HG03066 (cell line): ENCODE results near the gene KRTAP10-11.
"Not testable (repeated sequence)": the region's sequence is repeated elsewhere in the genome, so short reads cannot be mapped to it uniquely, and the experiment has no call there.

Experiments
- ATAC-seq: cut with Tn5 transposase; IDR thresholded peaks from one replicate; pipeline ENCODE4 v1.9.1; 2021; ENCODE audit warnings: low read depth; ENCODE audit not compliant: unreplicated experiment

Gene KRTAP10-11

DNA sequence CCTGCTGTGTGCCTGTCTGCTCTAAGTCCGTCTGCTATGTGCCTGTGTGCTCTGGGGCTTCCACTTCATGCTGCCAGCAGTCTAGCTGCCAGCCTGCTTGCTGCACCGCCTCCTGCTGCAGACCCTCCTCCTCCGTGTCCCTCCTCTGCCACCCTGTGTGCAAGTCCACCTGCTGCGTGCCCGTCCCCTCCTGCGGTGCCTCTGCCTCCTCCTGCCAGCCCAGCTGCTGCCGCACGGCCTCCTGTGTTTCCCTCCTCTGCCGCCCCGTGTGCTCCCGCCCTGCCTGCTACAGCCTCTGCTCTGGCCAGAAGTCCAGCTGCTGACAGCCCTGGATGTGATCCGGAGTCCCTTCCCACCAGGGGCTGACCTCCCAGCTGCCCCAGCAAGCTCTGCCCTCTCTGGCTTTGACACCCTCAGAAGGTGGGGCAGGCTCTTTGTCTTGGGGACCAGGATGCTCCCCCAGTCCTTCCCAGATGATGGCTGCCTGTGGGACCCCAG is 8.3 kb upstream of the KRTAP10-11 start:
- ATAC-seq = not testable (repeated sequence)

DNA sequence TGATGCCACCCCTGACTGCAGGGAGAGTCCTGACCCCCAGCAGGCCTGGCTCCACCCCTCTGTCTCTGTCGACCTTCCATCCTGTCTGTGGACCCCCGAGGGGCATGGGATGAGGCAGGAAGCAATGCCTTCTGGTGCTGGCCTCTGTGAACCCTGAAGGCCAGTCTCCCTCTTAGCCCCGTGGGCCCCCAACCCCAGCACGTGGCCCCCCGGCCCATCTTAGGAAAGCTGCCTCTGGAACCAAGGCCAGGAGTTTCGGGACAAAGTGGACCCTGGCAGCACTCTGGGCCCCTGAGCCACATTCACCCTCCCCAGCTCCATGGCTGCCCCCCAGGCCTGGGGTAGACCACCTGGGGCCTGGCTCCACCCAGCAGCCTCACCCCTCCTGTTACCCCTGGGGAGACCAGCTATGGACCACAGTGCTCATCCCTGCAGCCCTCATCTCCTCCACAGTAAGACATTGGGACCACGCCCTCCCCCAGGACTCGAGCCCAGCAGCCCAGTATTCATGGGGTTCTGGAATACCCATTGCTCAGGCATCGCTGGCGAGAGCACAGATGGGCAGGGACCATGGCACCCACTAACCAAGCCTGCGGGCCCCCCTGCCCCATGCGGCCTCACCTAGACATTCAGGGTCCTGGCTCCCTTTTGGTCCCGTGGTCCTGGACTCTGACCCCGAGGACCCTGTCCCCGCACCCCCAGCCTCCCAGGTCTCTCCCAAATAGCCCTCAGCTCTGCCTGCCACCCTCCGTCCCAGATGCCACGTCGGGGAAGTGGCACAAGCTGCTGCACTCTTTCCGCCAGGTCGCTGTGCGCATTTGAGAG is 7.5 kb upstream of the KRTAP10-11 start:
- not testable (repeated sequence) for ATAC-seq

DNA sequence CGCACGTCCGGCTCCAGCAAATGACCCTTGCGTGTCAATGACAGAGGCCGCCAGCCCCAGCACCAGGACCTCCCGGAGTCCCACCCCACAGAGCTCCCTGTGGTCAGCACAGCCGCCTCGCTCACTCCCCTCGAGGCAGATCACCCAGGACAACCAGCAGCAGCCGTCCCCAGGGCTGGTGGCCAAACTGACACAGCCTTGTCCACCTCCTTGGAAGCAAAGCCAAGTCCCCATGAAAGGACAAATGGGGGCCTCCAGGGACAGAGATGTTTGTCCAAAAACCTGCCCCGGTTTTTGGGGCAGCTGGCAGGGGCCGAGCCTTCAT is 6.9 kb upstream of the KRTAP10-11 start:
- ATAC-seq = no peak

GRCh38 chr21:44640761-44641160 is 5.5 kb upstream of the KRTAP10-11 start:
- ATAC-seq = no peak

DNA sequence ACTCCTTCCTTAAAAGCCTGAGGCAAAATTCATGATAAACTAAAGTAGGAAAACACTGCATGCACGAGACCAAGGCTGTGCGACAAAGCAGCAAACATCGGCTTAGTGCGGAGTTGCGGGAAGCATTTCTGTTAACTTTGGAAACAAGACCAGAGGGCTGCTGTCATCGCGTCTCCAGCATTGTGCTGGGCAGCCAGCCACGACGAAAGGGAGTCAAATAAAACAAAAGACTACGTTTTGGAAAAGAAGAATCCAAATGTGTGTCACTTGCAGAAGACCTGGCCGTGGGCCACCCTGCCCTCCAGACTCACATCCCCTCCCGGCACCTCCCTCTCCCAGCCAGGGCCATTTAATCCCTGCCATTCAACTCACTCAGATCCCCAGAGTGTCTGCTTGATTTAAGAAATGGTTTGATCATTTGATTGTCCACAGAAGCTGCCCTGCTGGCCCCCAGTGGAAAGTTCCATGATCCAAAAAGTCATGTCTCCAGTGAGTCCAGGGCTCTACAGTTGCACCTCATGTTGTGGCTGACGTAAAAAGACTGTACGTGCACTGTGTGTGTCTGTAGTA is 2.4 kb upstream of the KRTAP10-11 start:
- ATAC-seq = no peak

GRCh38 chr21:44644878-44645277 is 1.3 kb upstream of the KRTAP10-11 start:
- no peak for ATAC-seq

GRCh38 chr21:44647222-44647552 is 973 bp downstream of the KRTAP10-11 start:
- no peak for ATAC-seq

- no peak for ATAC-seq
Observed at GRCh38 chr21:44648557-44649311, 2.5 kb downstream of the KRTAP10-11 start.

GRCh38 chr21:44649521-44650100 is 3.4 kb downstream of the KRTAP10-11 start:
- no peak for ATAC-seq

DNA sequence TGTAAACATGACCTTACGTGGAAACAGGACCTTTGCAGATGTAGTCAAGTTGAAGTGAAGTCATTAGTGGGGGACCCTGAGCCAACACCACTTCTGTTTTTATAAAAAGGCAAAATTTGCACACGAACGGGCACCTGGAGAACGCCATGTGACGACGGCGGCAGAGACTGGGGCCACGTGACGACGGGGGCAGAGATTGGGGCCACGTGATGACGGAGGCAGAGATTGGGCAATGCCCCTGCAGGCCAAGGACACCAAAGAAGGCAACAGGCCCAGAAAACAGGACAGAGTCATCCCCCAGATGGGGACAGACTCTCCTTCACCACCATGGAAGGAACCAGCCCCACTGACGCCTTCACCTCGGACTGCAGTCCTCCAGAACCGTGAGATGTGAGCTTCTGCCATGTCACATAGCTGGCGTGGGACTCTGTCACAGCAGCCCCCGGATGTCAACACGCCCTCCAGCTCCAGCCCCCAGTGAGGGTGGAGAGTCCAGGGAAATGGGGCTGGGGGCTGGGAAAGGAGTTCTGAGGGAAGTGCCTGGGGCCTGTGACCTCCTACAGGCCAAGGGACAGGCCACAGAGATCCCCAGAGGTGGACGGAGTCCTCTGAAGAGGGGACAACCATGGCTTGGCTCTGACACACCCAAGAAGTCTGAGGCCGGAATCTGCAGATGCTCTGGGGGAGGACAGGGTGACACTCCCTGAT is 4.2 kb downstream of the KRTAP10-11 start:
- ATAC-seq = no peak

DNA sequence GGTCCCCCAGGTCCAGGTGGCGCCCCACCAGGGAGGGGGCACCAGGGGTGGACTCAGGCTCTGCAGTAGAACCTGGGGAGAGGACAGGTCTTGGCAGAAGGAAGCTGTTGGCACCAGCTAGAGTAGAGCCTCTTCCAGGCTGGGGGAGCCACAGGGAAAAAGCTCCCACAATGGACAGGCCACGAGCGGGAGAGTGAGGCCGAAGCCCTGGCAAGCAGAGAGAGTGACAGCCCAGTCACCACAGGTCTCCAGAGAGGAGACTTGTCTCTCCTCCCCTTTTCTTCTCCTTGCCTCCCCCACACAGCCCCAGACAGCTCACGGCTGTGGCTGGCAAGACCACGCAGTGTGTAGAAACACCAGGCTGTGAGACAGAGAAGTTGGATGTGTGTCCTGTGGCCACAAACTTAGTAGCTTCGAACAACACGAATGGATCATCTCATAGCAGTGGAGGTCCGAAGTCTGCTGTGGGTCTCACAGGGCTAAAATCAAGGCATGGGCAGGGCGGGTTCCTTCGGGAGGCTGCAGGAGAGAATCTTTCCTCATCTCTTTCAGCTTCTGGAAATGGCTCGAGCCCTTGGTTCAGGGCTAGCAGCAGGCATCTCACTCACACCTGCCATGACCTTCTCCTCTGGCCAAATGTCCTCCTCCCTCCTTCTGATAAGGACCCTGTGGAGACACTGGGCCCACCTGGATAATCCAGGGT is 4.9 kb downstream of the KRTAP10-11 start:
- no peak for ATAC-seq

DNA sequence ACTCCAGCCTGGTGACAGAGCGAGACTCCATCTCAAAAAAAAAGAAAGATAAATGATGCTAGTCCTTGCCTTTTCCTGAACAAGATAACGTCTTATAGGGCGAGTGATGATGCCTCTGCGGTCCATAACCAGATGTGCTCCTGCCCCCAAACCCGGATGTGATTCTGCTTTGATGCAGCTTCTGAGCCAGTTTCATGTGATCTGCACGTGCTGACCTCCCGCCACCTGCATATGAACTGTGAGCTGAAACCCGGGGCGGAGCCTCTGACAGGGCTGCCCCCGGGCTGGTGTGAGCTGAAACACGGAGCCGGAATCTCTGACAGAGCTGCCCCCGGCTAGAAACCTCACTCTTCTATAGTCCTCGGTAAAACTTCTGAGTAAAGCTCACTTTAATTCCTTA is 6.9 kb downstream of the KRTAP10-11 start:
- no peak for ATAC-seq

DNA sequence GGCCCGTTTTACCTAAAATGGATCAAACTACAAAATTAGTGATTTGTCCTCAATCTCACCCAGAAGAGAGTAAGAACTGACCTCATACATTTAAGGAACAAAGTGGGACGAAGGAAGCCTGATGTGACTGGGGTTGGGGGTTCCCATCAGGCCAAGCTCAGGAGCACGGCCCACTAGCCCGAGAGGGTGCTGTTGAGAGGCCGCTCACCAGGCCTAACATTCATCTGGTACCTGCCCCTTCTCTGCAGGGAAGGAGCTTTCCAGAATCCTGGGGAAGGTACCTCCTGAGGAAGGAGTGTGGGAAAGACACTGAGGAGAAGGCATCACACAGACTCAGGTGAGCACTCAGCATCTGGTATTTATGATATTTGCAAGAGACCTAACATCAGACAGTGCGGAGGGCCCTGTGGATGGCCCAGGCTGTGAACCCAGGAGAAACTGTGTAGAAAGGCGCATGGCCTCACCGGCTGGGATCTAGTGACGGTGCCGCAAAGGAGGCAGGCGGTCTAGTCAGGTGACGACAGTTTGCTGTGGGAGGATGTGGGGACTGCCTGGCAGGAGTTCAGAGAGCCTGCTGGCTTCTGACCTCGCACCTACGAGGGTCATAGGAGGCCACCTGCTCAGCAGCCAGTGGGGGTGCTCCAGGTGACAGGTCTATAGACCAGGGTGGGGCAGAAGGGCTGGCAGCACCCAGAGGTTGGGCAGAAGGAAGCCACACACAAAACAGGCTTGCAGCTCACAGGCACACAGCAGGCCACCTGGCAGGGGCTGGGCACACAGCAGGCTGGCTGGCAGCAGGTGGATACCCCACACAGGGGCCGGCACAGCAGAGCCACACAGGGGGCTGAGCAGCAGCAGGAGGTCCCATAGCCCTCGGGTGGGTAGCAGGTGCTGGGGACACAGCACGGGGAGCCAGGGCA is 7.7 kb downstream of the KRTAP10-11 start:
- ATAC-seq = no peak

DNA sequence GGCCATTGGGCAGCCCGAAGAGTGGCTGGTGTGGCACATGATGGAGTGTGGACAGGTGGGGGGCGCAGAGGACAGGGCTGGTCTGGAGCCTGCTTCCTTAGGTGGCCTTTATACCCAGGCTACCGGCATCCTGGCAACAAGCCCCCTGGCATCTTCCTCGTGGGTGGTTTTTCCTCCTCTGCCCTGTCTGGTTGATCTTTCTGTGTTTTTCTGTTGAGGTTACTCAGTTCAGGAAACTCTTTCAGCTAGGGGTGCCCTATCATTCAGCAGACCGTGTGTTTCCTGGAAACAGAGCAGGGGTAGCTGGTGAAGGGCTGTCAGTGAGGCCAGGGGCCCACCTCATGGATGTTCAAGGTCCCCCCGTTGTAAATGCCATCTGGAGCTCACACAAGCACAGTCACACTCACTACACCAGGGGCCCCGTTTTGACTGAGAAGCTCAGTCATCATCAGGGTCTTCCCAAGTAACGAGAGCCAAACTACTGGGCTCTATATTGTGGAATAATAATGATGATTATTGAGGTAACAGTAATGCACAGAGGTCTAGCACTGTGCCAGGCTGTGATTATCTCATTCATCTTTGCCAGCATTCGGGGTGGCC is 8.5 kb downstream of the KRTAP10-11 start, which contains the start of gene KRTAP12-4:
Gene KRTAP12-4 (minus strand): TSS at position 84 of the 600 bp plus-strand sequence. CDS start 45 bp downstream, at position 39.
- ATAC-seq = no peak

- no peak for ATAC-seq
Observed at GRCh38 chr21:44656868-44657267, 10.7 kb downstream of the KRTAP10-11 start.

DNA sequence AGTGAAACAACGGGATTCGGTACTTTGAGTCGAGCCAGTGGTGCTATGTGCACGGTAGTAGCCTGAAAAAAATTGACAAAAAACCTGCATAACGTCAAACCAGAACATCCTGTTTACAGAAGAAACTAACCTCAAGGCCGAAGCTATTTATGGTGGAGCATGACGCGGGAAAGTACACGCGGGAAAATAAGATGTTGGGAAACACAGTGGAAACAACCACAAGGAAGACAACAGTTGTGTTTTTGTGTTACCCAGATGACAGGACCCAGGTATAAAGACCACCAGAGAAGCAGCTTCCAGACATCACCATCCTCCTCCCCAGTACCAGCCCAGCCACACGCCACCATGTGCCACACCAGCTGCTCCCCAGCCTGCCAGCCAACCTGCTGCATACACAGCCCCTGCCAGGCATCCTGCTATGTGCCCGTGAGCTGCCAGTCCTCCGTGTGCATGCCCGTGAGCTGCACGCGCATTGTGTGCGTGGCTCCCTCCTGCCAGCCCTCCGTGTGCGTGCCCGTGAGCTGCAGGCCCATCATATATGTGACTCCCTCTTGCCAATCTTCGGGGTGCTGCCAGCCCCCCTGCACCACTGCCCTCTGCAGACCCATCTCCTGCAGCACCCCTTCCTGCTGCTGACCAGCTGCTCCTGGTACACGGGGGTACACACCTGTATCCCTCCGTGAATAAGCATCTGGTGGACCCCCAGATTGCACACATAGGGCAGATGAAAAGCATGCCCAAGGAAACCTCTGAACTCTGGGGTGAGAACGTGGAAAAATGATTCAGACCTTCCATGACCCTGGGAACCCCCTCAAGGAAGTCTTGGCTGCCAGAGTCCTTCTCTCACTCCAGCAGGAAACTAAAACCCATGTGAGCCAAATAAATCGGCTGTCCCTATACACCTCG is 11.7 kb downstream of the KRTAP10-11 start, which contains the start of gene KRTAP12-3:
Gene KRTAP12-3 (plus strand): TSS at position 298 of the 906 bp plus-strand sequence. CDS start 48 bp downstream, at position 346.
- ATAC-seq = no peak

DNA sequence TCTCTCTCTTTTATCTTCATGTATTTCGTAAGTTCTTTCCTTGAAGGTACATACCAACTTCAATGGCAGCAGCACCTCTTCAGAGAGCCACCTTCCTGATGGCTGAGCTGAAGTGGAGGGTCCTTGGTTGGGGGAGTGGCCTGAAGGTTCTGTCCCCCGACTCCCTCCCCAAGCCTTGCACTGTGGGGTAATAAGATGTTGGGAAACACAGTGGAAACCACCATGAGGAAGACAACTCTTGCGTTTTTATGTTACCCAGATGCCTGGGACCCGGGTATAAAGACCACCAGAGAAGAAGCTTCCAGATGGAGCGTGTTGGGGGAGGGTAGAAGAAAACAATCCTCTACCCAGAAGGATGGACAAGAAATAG is 12.3 kb downstream of the KRTAP10-11 start:
- ATAC-seq = no peak
